Mesendoderm (in vitro differentiated cells): ENCODE results near the gene TAOK1.

ENCODE experiments used
- DNase-seq: peaks from one replicate; pipeline ENCODE4 v3.0.0; 2013
- H2AK5ac ChIP-seq: 2 replicates; pipeline ENCODE4 v1.6.1; 2013; ENCODE audit warnings: low read length, inconsistent platforms
- H2BK120ac ChIP-seq: 2 replicates; pipeline ENCODE4 v1.6.1; 2013; ENCODE audit warnings: low read depth, mild to moderate bottlenecking, low read length, moderate library complexity, mixed read lengths
- H2BK15ac ChIP-seq: replicated peaks from 2 replicates; pipeline ENCODE4 v1.6.1; 2013; ENCODE audit warnings: low read depth, mild to moderate bottlenecking, moderate library complexity
- H2BK5ac ChIP-seq: 2 replicates; pipeline ENCODE4 v1.6.1; 2013; ENCODE audit warnings: low read length, inconsistent platforms
- H3K18ac ChIP-seq: 2 replicates; pipeline ENCODE4 v1.6.1; 2013; ENCODE audit warnings: mild to moderate bottlenecking, low read length, mixed read lengths
- H3K23ac ChIP-seq: one replicate; pipeline ENCODE4 v1.6.1; 2013; ENCODE audit warnings: low read length
- H3K27ac ChIP-seq: 2 replicates; pipeline ENCODE4 v1.5.1; 2013; ENCODE audit warnings: low read depth, mild to moderate bottlenecking, inconsistent platforms, low read length, moderate library complexity
- H3K27me3 ChIP-seq: 2 replicates; pipeline ENCODE4 v1.6.1; 2013; ENCODE audit warnings: low read length, control low read depth, mild to moderate bottlenecking, inconsistent platforms; ENCODE audit not compliant: insufficient read depth, poor library complexity
- H3K36me3 ChIP-seq: 2 replicates; pipeline ENCODE4 v1.6.1; 2013; ENCODE audit warnings: low read length, inconsistent platforms; ENCODE audit not compliant: control insufficient read depth, insufficient read depth
- H3K4ac ChIP-seq: one replicate; pipeline ENCODE4 v1.6.1; 2013; ENCODE audit warnings: low read depth, mild to moderate bottlenecking, low read length, moderate library complexity
- H3K4me1 ChIP-seq: 2 replicates; pipeline ENCODE4 v1.6.1; 2013; ENCODE audit warnings: low read depth, low read length, inconsistent platforms; ENCODE audit not compliant: control insufficient read depth
- H3K4me2 ChIP-seq: 2 replicates; pipeline ENCODE4 v1.6.1; 2013; ENCODE audit warnings: low read length
- H3K4me3 ChIP-seq: 2 replicates; pipeline ENCODE4 v1.5.1; 2013; ENCODE audit warnings: mild to moderate bottlenecking, low read length
- H3K56ac ChIP-seq: one replicate; pipeline ENCODE4 v1.6.1; 2013; ENCODE audit warnings: low read length
- H3K79me1 ChIP-seq: 2 replicates; pipeline ENCODE4 v1.6.1; 2013; ENCODE audit warnings: low read length, inconsistent platforms
- H3K79me2 ChIP-seq: 2 replicates; pipeline ENCODE4 v1.6.1; 2013; ENCODE audit warnings: mild to moderate bottlenecking, low read length; ENCODE audit not compliant: control insufficient read depth, insufficient read depth
- H3K9ac ChIP-seq: 2 replicates; pipeline ENCODE4 v1.6.1; 2013; ENCODE audit warnings: low read length, inconsistent platforms
- H4K5ac ChIP-seq: one replicate; pipeline ENCODE4 v1.6.1; 2013; ENCODE audit warnings: low read length
- H4K8ac ChIP-seq: one replicate; pipeline ENCODE4 v1.6.1; 2013; ENCODE audit warnings: low read depth, mild to moderate bottlenecking, control low read depth, low read length, moderate library complexity
- WGBS: extraction: QIAGEN DNeasy Blood & Tissue Kit; methylation state at CpG from one replicate; pipeline ENCODE4 v1.1.7; 2013; ENCODE audit warnings: low lambda C conversion rate, missing lambda C conversion rate; ENCODE audit not compliant: insufficient coverage; ENCODE audit errors: extremely low coverage; 5-methylcytosine and 5-hydroxymethylcytosine counted together

Gene TAOK1

GRCh38 chr17:29533976-29534375 is 143.8 kb downstream of the TAOK1 start:
- Histone ChIP-seq H4K8ac (no peak overlapping the region), H3K27me3 (no peaks in the 10 kb centered on the region), H3K23ac (no peak overlapping the region), H3K18ac (no peak overlapping the region), H2AK5ac (no peak overlapping the region), H3K36me3 (peaks cover 8% of the 10 kb centered on the region), H3K56ac (no peak overlapping the region), H3K4me1 (no peaks in the 10 kb centered on the region), H3K9ac (no peak overlapping the region), H3K79me1 (no peaks in the 10 kb centered on the region), H4K5ac (no peak overlapping the region), H2BK15ac (no peak overlapping the region), H3K4me2 (no peak overlapping the region), H2BK5ac (no peak overlapping the region), H2BK120ac (no peak overlapping the region), H3K79me2 (no peaks in the 10 kb centered on the region), H3K27ac (no peak overlapping the region), H3K4me3 (no peak overlapping the region), H3K4ac (no peak overlapping the region)
- DNase-seq, result no peak
- WGBS, result no CpG with 5 or more reads among the region's 8 CpGs

- Histone ChIP-seq H2BK15ac (no peak overlapping the region), H3K4ac (no peak overlapping the region), H3K56ac (no peak overlapping the region), H3K27ac (no peak overlapping the region), H3K27me3 (no peaks in the 10 kb centered on the region), H3K4me1 (no peaks in the 10 kb centered on the region), H4K5ac (no peak overlapping the region), H2BK5ac (no peak overlapping the region), H3K79me2 (no peaks in the 10 kb centered on the region), H4K8ac (no peak overlapping the region), H2BK120ac (no peak overlapping the region), H3K4me3 (no peak overlapping the region), H3K9ac (no peak overlapping the region), H3K23ac (no peak overlapping the region), H3K36me3 (peaks cover 2% of the 10 kb centered on the region), H3K4me2 (no peak overlapping the region), H2AK5ac (no peak overlapping the region), H3K79me1 (no peaks in the 10 kb centered on the region), H3K18ac (no peak overlapping the region)
- WGBS, result no CpG with 5 or more reads among the region's 4 CpGs
- DNase-seq, result no peak
Observed at GRCh38 chr17:29544066-29544465, 153.9 kb downstream of the TAOK1 start.

- peaks cover 2% of the 10 kb centered on the region for H3K36me3 ChIP-seq
- H3K18ac ChIP-seq, result no peak overlapping the region
- no peak for DNase-seq
Observed at GRCh38 chr17:29546085-29546484, 155.9 kb downstream of the TAOK1 start.

GRCh38 chr17:29546830-29547229 is 156.7 kb downstream of the TAOK1 start:
- H4K5ac ChIP-seq, result no peak overlapping the region
- no peak overlapping the region for H4K8ac ChIP-seq
- H3K4ac ChIP-seq, result no peak overlapping the region
- H3K4me2 ChIP-seq, result no peak overlapping the region
- H3K23ac ChIP-seq, result no peak overlapping the region
- no peaks in the 10 kb centered on the region for H3K27me3 ChIP-seq
- H3K27ac ChIP-seq, result no peak overlapping the region
- H2BK5ac ChIP-seq, result no peak overlapping the region
- no CpG with 5 or more reads among the region's 1 CpG for WGBS
- no peak overlapping the region for H3K4me3 ChIP-seq
- no peaks in the 10 kb centered on the region for H3K79me2 ChIP-seq
- DNase-seq, result no peak
- no peaks in the 10 kb centered on the region for H3K79me1 ChIP-seq
- H3K18ac ChIP-seq, result no peak overlapping the region
- no peak overlapping the region for H3K56ac ChIP-seq
- H2AK5ac ChIP-seq, result no peak overlapping the region
- no peaks in the 10 kb centered on the region for H3K4me1 ChIP-seq
- peaks cover 2% of the 10 kb centered on the region for H3K36me3 ChIP-seq
- no peak overlapping the region for H3K9ac ChIP-seq
- H2BK15ac ChIP-seq, result no peak overlapping the region
- no peak overlapping the region for H2BK120ac ChIP-seq

More at GRCh38 chr17:29546085-29546484, 155.9 kb downstream of the TAOK1 start:
- no peak overlapping the region for H2BK5ac ChIP-seq
- no peak overlapping the region for H2BK120ac ChIP-seq
- no peak overlapping the region for H2AK5ac ChIP-seq
- H3K23ac ChIP-seq, result no peak overlapping the region
- H3K4me3 ChIP-seq, result no peak overlapping the region
- no peak overlapping the region for H3K56ac ChIP-seq
- no peaks in the 10 kb centered on the region for H3K79me1 ChIP-seq
- H3K27me3 ChIP-seq, result no peaks in the 10 kb centered on the region
- H3K4me1 ChIP-seq, result no peaks in the 10 kb centered on the region
- H4K8ac ChIP-seq, result no peak overlapping the region
- H2BK15ac ChIP-seq, result no peak overlapping the region
- no peaks in the 10 kb centered on the region for H3K79me2 ChIP-seq
- no peak overlapping the region for H3K4ac ChIP-seq
- H3K27ac ChIP-seq, result no peak overlapping the region
- H3K4me2 ChIP-seq, result no peak overlapping the region
- no CpG with 5 or more reads among the region's 1 CpG for WGBS
- no peak overlapping the region for H3K9ac ChIP-seq
- H4K5ac ChIP-seq, result no peak overlapping the region

- no peaks in the 10 kb centered on the region for H3K36me3 ChIP-seq
- no peaks in the 10 kb centered on the region for H3K79me2 ChIP-seq
- no peak overlapping the region for H2BK15ac ChIP-seq
- H4K5ac ChIP-seq, result no peak overlapping the region
- no peak overlapping the region for H3K56ac ChIP-seq
- H3K18ac ChIP-seq, result no peak overlapping the region
- H3K4ac ChIP-seq, result no peak overlapping the region
- no peak overlapping the region for H2AK5ac ChIP-seq
- no peak for DNase-seq
- H3K4me2 ChIP-seq, result no peak overlapping the region
- no peak overlapping the region for H3K9ac ChIP-seq
- H3K27ac ChIP-seq, result no peak overlapping the region
- no peaks in the 10 kb centered on the region for H3K79me1 ChIP-seq
- no peaks in the 10 kb centered on the region for H3K27me3 ChIP-seq
- no peak overlapping the region for H3K4me3 ChIP-seq
- no peak overlapping the region for H2BK5ac ChIP-seq
- no peaks in the 10 kb centered on the region for H3K4me1 ChIP-seq
- no peak overlapping the region for H3K23ac ChIP-seq
- no peak overlapping the region for H2BK120ac ChIP-seq
- H4K8ac ChIP-seq, result no peak overlapping the region
- no CpG with 5 or more reads among the region's 5 CpGs for WGBS
Observed at GRCh38 chr17:29549177-29549923, 159.2 kb downstream of the TAOK1 start.

- Histone ChIP-seq H2BK120ac (no peak overlapping the region), H3K4me2 (no peak overlapping the region), H2BK5ac (no peak overlapping the region), H4K8ac (no peak overlapping the region), H3K56ac (no peak overlapping the region), H2BK15ac (no peak overlapping the region), H3K79me2 (no peaks in the 10 kb centered on the region), H3K9ac (no peak overlapping the region), H4K5ac (no peak overlapping the region), H3K27me3 (no peaks in the 10 kb centered on the region), H3K23ac (no peak overlapping the region), H3K27ac (no peak overlapping the region), H3K79me1 (no peaks in the 10 kb centered on the region), H3K36me3 (no peaks in the 10 kb centered on the region), H3K4me1 (no peaks in the 10 kb centered on the region), H3K18ac (no peak overlapping the region), H2AK5ac (no peak overlapping the region), H3K4me3 (no peak overlapping the region), H3K4ac (no peak overlapping the region)
- WGBS, result no CpG with 5 or more reads among the region's 3 CpGs
- DNase-seq, result no peak
Observed at GRCh38 chr17:29555840-29556239, 165.7 kb downstream of the TAOK1 start.
